C4-2B (cell line): ENCODE results near the gene TOB1.
"Not testable (repeated sequence)": the region's sequence is repeated elsewhere in the genome, so short reads cannot be mapped to it uniquely, and the experiment has no call there.

Source experiments
- H3K27ac ChIP-seq: fragments of 450-650 bp; 2 replicates; pipeline ENCODE4 v1.5.1; 2017
- ZFX ChIP-seq: fragments of 450-650 bp; IDR thresholded peaks from 2 replicates; pipeline ENCODE4 v1.6.1; 2017
- TF ChIP-seq, protein P1 (sequence below): fragments of 450-650 bp; conservative IDR thresholded peaks from 2 replicates; pipeline ENCODE4 v1.5.1; 2017; ENCODE audit warnings: mild to moderate bottlenecking

The TOB1 gene

DNA sequence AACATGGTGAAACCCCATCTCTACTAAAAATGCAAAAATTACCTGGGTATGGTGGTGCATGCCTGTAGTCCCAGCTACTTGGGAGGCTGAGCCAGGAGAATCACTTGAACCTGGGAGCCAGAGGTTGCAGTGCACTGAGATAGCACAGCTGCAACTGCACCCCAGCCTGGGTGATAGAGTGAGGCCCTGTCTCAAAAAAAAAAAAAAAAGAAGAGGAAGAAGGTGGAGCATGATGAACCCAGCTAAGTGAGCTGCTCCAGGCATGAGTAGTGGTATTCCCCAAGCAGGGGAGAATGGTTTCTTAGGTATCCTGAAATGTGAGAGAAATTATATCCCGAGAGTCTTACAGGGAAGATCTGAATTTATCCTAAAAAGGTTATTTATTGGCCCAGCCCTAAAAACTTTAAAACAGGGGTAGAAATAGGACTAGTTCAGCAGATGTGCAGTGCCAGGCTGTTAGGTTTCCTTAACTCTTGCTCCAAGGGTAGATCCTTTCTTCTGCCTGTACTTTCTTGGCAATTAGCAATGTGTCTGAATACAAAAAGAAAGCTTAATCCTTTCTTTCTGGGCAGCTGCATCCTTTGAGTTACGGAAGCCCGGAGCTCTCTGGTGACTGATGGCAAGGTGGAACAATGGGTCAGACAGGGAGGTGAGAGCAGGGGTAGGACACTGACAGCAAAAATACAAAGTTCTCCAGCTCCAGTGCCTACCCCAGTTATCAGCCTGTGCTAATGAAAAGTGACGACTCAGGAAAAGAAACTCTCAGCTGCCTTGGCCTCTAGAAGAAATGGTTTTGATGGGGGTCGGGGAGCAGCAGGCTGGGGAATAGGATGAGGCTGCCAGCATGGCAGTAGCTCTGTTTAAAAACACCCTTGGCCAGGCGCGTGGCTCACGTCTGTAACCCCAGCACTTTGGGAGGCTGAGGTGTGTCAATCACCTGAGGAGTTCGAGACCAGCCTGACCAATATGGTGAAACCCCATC, 36.5 kb upstream of the TOB1 start:
- no peak for TF ChIP-seq ZFX
- TF ChIP-seq, protein P1, sequence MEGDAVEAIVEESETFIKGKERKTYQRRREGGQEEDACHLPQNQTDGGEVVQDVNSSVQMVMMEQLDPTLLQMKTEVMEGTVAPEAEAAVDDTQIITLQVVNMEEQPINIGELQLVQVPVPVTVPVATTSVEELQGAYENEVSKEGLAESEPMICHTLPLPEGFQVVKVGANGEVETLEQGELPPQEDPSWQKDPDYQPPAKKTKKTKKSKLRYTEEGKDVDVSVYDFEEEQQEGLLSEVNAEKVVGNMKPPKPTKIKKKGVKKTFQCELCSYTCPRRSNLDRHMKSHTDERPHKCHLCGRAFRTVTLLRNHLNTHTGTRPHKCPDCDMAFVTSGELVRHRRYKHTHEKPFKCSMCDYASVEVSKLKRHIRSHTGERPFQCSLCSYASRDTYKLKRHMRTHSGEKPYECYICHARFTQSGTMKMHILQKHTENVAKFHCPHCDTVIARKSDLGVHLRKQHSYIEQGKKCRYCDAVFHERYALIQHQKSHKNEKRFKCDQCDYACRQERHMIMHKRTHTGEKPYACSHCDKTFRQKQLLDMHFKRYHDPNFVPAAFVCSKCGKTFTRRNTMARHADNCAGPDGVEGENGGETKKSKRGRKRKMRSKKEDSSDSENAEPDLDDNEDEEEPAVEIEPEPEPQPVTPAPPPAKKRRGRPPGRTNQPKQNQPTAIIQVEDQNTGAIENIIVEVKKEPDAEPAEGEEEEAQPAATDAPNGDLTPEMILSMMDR: no peak
- peak overlapping the region; percentile 96 for H3K27ac ChIP-seq

DNA sequence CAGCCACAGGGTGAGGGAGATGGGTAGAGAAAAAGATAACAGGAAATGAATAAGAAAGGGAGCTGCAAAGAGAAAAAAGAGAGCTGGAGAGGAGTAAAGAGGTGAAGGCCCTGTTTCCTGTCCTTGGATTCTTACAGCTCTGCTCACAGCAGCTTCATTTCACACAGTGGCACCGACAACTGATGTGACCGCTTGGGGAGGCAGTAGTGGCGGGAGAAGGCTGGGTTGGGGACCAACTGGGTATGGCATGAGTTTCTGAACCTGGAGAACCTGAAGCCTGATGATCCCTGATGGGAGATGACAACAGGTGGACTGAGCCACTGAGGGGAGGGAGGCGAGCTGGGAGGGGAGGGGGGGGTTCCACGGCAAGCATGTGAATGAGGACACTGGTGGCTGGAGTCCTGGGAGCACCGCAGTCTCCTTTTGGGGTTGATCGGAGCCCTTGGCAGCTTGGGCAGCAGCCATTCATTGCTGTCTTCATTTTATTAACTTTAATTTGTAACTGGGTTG, 34.3 kb upstream of the TOB1 start:
- TF ChIP-seq ZFX: no peak
- TF ChIP-seq, protein P1: no peak

DNA sequence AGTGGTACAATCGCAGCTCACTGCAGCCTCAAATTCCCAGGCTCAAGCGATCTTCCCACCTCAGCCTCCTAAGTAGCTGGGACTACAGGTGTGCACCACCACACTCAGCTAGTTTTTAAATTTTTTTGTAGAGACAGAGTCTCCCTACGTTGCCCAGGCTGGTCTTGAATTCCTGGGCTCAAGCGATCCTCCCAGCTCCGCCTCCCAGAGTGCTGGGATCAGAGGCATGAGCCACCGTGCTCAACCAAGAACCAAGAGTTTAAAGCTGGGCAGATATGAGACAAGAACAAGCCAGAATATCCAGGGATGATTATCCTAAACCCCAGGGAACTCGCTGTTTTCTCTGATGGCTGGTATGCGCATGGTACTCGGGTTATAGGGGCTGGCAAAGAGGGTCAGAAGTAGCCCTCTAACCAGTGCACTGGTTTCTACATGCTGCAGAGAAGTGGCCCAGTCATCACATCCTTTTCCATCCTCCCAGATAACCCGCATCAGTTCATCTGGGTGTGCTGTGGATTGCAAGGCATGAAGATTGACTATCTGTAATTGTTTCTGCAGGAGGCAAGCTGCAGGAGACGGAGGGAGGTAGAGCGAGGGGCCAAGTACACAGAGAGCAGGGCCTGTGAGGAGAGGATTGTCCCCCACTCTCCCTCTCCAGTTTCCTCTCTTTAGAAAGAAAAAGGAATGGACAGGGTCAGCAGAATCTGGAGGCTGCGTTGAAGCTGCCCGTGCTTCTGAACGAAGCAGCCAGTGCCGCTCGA, 33.6 kb upstream of the TOB1 start:
- no peak overlapping the region for H3K27ac ChIP-seq
- TF ChIP-seq ZFX: no peak
- TF ChIP-seq, protein P1: no peak

More for the DNA sequence above, 34.3 kb upstream of the TOB1 start:
- H3K27ac ChIP-seq: no peak overlapping the region

DNA sequence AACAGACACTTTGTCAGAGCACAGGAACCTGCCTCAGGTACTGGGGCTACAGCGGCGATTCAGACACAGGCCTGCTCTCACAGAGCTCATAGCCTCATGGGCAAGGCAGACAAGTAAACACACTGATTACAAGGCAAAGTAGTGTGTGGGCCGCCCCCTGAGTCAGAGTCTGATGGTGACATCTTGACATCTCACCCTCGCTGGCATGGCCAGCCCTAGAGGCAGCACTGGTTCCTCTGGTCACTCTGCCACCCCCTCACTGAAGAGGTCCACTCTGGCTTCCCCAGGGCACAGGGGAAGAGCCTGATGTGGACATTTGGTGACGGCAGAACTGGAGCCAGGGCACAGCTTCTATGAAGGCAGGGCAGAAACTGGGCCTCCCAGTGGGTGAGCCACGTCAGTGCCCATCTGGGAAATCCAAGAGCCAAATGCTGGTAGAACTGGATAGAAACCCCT, 32.9 kb upstream of the TOB1 start:
- no peak for TF ChIP-seq ZFX
- TF ChIP-seq, protein P1: no peak
- no peak overlapping the region for H3K27ac ChIP-seq

DNA sequence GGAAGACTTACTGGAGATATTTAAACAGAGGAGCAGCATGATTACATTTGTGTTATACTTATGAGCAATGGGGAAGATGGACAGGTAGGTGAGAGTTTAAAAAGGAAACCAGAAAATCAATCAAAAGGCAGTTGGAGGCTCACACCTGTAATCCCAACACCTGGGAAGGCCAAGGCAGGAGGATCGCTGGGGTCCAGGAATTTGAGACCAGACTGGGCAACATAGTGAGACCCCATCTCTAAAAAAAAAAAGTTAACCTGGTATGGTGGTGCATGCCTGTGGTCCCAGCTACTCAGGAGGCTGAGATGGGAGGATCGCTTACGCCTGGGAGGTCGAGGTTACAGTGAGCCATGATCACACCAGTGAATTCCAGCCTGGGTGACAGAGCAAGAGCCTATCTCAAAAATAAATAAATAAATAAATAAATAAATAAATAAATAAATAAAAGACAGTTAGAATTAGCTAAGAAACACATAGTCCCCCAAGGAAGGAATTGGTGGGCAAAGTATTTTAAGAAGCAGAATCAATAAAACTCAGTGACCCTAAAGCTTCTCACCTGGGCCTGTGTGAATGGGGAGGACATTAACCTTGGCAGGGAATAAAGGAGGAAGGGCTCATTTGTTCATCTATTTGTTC, 32.3 kb upstream of the TOB1 start:
- no peak overlapping the region for H3K27ac ChIP-seq
- TF ChIP-seq ZFX: no peak
- TF ChIP-seq, protein P1: no peak

DNA sequence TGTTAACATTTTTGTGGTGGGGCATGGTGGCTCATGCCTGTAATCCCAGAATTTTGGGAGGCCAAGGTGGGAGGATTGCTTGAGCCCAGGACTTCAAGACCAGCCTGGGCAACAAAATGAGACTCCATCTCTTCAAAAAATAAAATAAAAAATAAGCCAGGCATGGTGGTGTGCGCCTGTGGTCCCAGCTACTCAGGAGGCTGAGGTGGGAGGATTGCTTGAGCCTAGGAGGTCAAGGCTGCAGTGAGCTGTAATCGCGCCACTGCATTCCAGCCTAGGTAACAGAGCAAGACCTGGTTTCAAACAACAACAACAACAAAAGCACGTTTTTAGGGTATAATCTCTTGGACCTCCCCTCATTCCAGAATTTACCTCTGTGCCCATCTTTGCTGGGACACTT, 28.4 kb upstream of the TOB1 start:
- not testable (repeated sequence) for H3K27ac ChIP-seq

DNA sequence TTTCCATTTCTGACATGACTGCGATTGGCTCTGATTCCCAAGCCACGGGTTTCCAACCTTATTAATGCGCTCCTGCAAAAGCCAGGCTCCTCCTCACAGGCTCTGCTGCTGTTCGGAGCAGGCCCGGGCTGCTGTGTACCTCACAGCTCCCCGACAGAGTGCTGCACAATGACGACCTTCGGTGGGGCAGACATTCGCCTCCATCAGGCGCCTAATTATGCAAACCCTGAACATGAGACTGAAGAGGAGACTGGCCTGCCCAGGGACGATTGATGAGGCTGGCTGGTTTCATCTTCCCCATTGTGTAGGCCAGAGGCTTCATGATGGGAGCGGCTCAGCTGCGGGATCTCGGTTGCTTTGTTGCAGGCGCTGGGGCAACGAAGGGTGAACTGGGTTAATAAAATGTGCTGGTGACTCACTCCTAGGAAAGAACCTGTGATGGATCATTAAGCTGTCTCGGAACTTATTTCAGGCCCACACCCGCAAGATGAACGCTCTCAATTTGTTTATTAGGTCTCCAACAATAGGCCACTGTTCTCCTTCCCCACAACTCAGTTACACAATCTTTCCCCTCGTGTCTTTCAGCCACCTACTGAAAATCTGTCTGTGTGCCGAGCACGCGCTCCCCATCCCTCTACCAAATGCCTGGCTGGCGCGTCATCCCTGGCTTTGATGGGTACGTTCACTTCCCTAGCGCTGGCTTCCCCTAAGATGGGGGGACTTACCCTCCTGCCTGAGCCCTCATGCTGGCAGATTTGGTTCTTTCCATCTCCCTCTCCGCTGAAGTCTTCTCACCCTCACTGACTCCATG, 27.2 kb upstream of the TOB1 start:
- H3K27ac ChIP-seq: no peak overlapping the region
- TF ChIP-seq, protein P1: no peak
- no peak for TF ChIP-seq ZFX
